Kidney epithelial cell (primary cell): Measurements from ENCODE around the gene DAP. TPM values are rescaled to one million over a fixed set of nuclear protein-coding genes. Genes with fewer than 3 reads are reported as not detected.
"Not testable (repeated sequence)": the region's sequence is repeated elsewhere in the genome, so short reads cannot be mapped to it uniquely, and the experiment has no call there.

Experiments used
- DNase-seq: peaks from one replicate; pipeline ENCODE4 v3.0.0-alpha.2; 2010; ENCODE audit warnings: low read depth
- H3K27me3 ChIP-seq: 2 replicates; pipeline ENCODE4 v1.6.0; 2011; ENCODE audit warnings: low read length; ENCODE audit not compliant: control insufficient read depth, insufficient read depth
- H3K36me3 ChIP-seq: 2 replicates; pipeline ENCODE4 v1.5.1; 2011; ENCODE audit warnings: low read length; ENCODE audit not compliant: control insufficient read depth, insufficient read depth
- H3K4me3 ChIP-seq: 2 replicates; pipeline ENCODE4 v1.5.1; 2011; ENCODE audit warnings: low read depth, mild to moderate bottlenecking, control low read depth, low read length
- CTCF ChIP-seq: IDR thresholded peaks from 2 replicates; pipeline ENCODE4 v1.5.1; 2011; ENCODE audit warnings: mild to moderate bottlenecking, moderate library complexity, low read length, control low read depth, inconsistent platforms; ENCODE audit not compliant: insufficient read depth, poor library complexity, severe bottlenecking
- total RNA-seq: library from RNA; depleted of rRNA; stranded (reverse); fragments of >200 nt; gene quantifications from 2 replicates; pipeline ENCODE4 v1.2.3, GENCODE V29; 2015

The DAP gene
- total RNA-seq, 1 donor from 2014 or later: 77.7 TPM

GRCh38 chr5:10634562-10634961 lies 126.5 kb downstream of the DAP start:
- no peaks in the 10 kb centered on the region for H3K36me3 ChIP-seq
- no peak for TF ChIP-seq CTCF
- no peaks in the 10 kb centered on the region for H3K27me3 ChIP-seq
- H3K4me3 ChIP-seq: no peak overlapping the region
- DNase-seq: no peak

- no peak for TF ChIP-seq CTCF
Observed at GRCh38 chr5:10634050-10634449, 127.0 kb downstream of the DAP start.

DNA sequence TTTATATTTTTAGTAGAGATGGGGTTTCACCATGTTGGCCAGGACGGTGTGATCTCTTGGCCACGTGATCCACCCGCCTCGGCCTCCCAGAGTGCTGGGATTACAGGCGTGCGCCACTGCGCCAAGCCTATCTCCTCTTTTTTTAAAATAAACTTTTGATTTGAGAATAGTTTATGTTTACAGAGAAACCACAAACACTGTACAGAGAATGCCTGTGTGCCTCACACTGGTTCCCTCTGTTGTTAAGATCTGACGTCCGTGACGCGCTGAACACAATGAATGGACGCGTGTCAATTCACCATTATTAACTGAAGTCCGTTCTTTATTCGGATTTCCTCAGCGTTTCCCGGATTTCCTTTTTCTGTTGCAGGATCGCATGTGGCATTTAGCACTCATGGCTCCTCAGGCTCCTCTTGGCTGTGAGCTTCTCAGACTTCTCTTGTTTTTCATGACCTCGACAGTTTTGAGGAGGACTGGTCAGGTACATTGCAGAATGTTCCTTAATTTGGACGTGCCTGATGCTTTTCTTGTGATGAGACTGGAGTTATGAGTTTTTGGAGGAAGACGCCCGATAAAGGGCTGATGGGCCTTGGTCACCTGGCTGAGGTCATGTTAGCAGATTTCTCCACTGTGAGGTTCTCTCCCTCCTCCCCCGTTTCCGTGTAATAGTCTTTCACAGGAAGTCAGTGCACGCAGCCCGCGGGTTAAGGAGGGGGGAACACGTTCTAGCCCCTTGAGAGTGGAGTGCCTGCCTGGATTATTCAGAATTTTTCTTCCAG lies 127.6 kb downstream of the DAP start:
- no peak for DNase-seq
- no peak overlapping the region for H3K4me3 ChIP-seq
- no peak for TF ChIP-seq CTCF

More at GRCh38 chr5:10634050-10634449, 127.0 kb downstream of the DAP start:
- Histone ChIP-seq H3K4me3 (no peak overlapping the region), H3K27me3 (no peaks in the 10 kb centered on the region), H3K36me3 (no peaks in the 10 kb centered on the region)
- DNase-seq: no peak

GRCh38 chr5:10632110-10632761 lies 128.8 kb downstream of the DAP start:
- no peaks in the 10 kb centered on the region for H3K36me3 ChIP-seq
- DNase-seq: no peak
- no peak for TF ChIP-seq CTCF
- no peak overlapping the region for H3K4me3 ChIP-seq
- H3K27me3 ChIP-seq: no peaks in the 10 kb centered on the region

More for the DNA sequence above, 127.6 kb downstream of the DAP start:
- Histone ChIP-seq H3K36me3 (no peaks in the 10 kb centered on the region), H3K27me3 (no peaks in the 10 kb centered on the region)

DNA sequence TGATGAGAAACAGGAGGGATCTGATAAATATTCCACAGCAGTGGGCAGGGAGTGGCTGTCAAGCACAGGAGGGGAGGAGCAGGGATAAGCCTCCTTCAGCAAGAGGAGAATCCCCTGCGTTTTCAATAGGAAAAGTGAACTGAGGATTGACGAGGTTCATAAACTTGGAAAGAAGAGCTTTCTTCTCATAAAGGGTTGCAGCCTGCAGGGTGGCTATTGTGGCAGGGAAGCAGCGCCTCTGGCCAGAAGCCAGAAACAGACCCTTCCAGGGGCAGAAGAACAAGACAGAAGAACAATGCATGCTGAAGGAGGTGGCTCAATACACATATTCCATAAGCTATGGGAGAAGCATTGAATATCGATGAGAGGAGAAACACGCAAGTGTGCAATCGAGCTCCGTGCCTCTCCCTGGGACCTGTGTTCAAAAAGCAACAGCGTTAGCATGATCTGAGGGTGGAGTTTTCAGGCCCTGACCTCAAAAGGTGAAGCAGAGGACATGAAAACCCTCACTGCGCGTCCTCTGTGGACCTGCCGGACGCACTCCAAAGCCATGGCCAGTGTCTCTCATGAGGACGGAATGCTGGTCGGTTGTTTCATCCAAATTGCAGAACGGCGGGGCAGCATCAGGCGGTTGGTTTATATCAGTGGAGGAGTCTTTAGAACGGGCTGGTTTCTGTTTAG lies 129.6 kb downstream of the DAP start:
- TF ChIP-seq CTCF: no peak
- DNase-seq: no peak
- no peaks in the 10 kb centered on the region for H3K36me3 ChIP-seq

GRCh38 chr5:10630744-10631143 lies 130.3 kb downstream of the DAP start:
- H3K36me3 ChIP-seq, H3K27me3 ChIP-seq, H3K4me3 ChIP-seq, DNase-seq: not testable (repeated sequence)

More for the DNA sequence above, 129.6 kb downstream of the DAP start:
- Histone ChIP-seq H3K27me3 (no peaks in the 10 kb centered on the region), H3K4me3 (no peak overlapping the region)
